Ectodermal cell (in vitro differentiated cells): ENCODE data around the gene FAM117B. TPM values are rescaled to one million over a fixed set of nuclear protein-coding genes. Genes with fewer than 3 reads are reported as not detected.

Experiments
- H3K27ac ChIP-seq: 2 replicates; pipeline ENCODE4 v1.7.0; 2013; ENCODE audit warnings: mild to moderate bottlenecking, low read depth, low read length; ENCODE audit not compliant: insufficient read depth, poor library complexity, severe bottlenecking
- H3K27me3 ChIP-seq: 2 replicates; pipeline ENCODE4 v1.7.0; 2013; ENCODE audit warnings: mild to moderate bottlenecking, low read length; ENCODE audit not compliant: insufficient read depth, control insufficient read depth, poor library complexity, severe bottlenecking
- H3K36me3 ChIP-seq: one replicate; pipeline ENCODE4 v1.7.0; 2013; ENCODE audit warnings: low read length; ENCODE audit not compliant: control insufficient read depth, insufficient read depth
- H3K4me1 ChIP-seq: one replicate; pipeline ENCODE4 v1.7.0; 2013; ENCODE audit warnings: low read length; ENCODE audit not compliant: control insufficient read depth, insufficient read depth
- H3K4me3 ChIP-seq: 2 replicates; pipeline ENCODE4 v1.7.0; 2013; ENCODE audit warnings: low read depth, low read length, control low read depth; ENCODE audit not compliant: insufficient read depth
- H3K9me3 ChIP-seq: 2 replicates; pipeline ENCODE4 v1.7.0; 2013; ENCODE audit warnings: mild to moderate bottlenecking, low read length, moderate library complexity; ENCODE audit not compliant: control insufficient read depth
- WGBS, 2 experiments: methylation state at CpG; one replicate each; pipeline ENCODE4 v1.1.7; 2013; ENCODE audit warnings: missing lambda C conversion rate in 2 of 2; 5-methylcytosine and 5-hydroxymethylcytosine counted together
- polyA plus RNA-seq, 4 experiments: library from polyadenylated mRNA; stranded (reverse); fragments of 50-300 nt; gene quantifications; one replicate each; pipeline ENCODE4 v1.2.3, GENCODE V29; 2013

Gene FAM117B
- 23.3 TPM for polyA plus RNA-seq (2013, experiment 1 of 4)
- 26.8 TPM for polyA plus RNA-seq (2013, experiment 2 of 4)
- 14.6 TPM for polyA plus RNA-seq (2013, experiment 3 of 4)
- 17.1 TPM for polyA plus RNA-seq (2013, experiment 4 of 4)

- Histone ChIP-seq H3K9me3 (no peaks in the 10 kb centered on the region), H3K4me1 (no peaks in the 10 kb centered on the region), H3K36me3 (no peaks in the 10 kb centered on the region), H3K27ac (peak within 1 kb of the TSS; percentile 90), H3K27me3 (no peaks in the 10 kb centered on the region), H3K4me3 (peak within 1 kb of the TSS; percentile 92)
- WGBS, 2 experiments: 0 to 1% methylated on average over 80 of the region's 80 CpGs
Measured at GRCh38 chr2:202634556-202635427, at the start of gene FAM117B. Gene FAM117B (plus strand): TSS chr2:202634969. CDS start chr2:202635188, 219 bp downstream.

- no peak overlapping the region for H3K4me3 ChIP-seq
- H3K36me3 ChIP-seq: no peaks in the 10 kb centered on the region
- H3K4me1 ChIP-seq: no peaks in the 10 kb centered on the region
- no peak overlapping the region for H3K27ac ChIP-seq
- no peaks in the 10 kb centered on the region for H3K27me3 ChIP-seq
- H3K9me3 ChIP-seq: no peaks in the 10 kb centered on the region
- WGBS, 2 experiments: 41 to 45% methylated on average over 16 to 17 of the region's 17 CpGs
Measured at GRCh38 chr2:202588647-202589581, 45.9 kb upstream of the FAM117B start.

- no peak overlapping the region for H3K27ac ChIP-seq
- 86 to 88% methylated on average over 4 of the region's 4 CpGs for WGBS, 2 experiments
- H3K27me3 ChIP-seq: no peaks in the 10 kb centered on the region
Measured at GRCh38 chr2:202589582-202589949, 45.2 kb upstream of the FAM117B start.

GRCh38 chr2:202592566-202592965, 42.2 kb upstream of the FAM117B start:
- no peaks in the 10 kb centered on the region for H3K27me3 ChIP-seq
- 88 to 97% methylated on average over 2 of the region's 2 CpGs for WGBS, 2 experiments
- H3K36me3 ChIP-seq: no peaks in the 10 kb centered on the region
- H3K9me3 ChIP-seq: no peaks in the 10 kb centered on the region
- no peaks in the 10 kb centered on the region for H3K4me1 ChIP-seq
- no peak overlapping the region for H3K27ac ChIP-seq
- H3K4me3 ChIP-seq: no peak overlapping the region

More at GRCh38 chr2:202589582-202589949, 45.2 kb upstream of the FAM117B start:
- Histone ChIP-seq H3K4me3 (no peak overlapping the region), H3K36me3 (no peaks in the 10 kb centered on the region), H3K4me1 (no peaks in the 10 kb centered on the region), H3K9me3 (no peaks in the 10 kb centered on the region)

GRCh38 chr2:202599105-202599504, 35.7 kb upstream of the FAM117B start:
- 95 to 99% methylated on average over 2 of the region's 2 CpGs for WGBS, 2 experiments
- Histone ChIP-seq H3K4me3 (no peak overlapping the region), H3K27ac (no peak overlapping the region), H3K27me3 (no peaks in the 10 kb centered on the region), H3K9me3 (no peaks in the 10 kb centered on the region), H3K36me3 (no peaks in the 10 kb centered on the region), H3K4me1 (no peaks in the 10 kb centered on the region)

- Histone ChIP-seq H3K4me3 (no peak overlapping the region), H3K27me3 (no peaks in the 10 kb centered on the region), H3K36me3 (no peaks in the 10 kb centered on the region), H3K27ac (no peak overlapping the region), H3K9me3 (no peaks in the 10 kb centered on the region), H3K4me1 (no peaks in the 10 kb centered on the region)
- WGBS, 2 experiments: 93 to 97% methylated on average over 4 of the region's 4 CpGs
Measured at GRCh38 chr2:202599911-202600310, 34.9 kb upstream of the FAM117B start.

GRCh38 chr2:202604699-202605098, 30.1 kb upstream of the FAM117B start:
- Histone ChIP-seq H3K4me3 (no peak overlapping the region), H3K36me3 (no peaks in the 10 kb centered on the region), H3K27ac (no peak overlapping the region), H3K9me3 (no peaks in the 10 kb centered on the region), H3K27me3 (no peaks in the 10 kb centered on the region), H3K4me1 (peaks cover 2% of the 10 kb centered on the region)
- 95 to 98% methylated on average over 4 of the region's 4 CpGs for WGBS, 2 experiments

GRCh38 chr2:202605174-202605573, 29.6 kb upstream of the FAM117B start:
- peaks cover 7% of the 10 kb centered on the region for H3K4me1 ChIP-seq
- H3K27me3 ChIP-seq: no peaks in the 10 kb centered on the region
- WGBS, 2 experiments: 100% methylated on average over 1 of the region's 1 CpG; no CpG with 5 or more reads in 1 of the 2 experiments
- H3K36me3 ChIP-seq: no peaks in the 10 kb centered on the region
- H3K9me3 ChIP-seq: no peaks in the 10 kb centered on the region
- H3K27ac ChIP-seq: no peak overlapping the region
- no peak overlapping the region for H3K4me3 ChIP-seq

GRCh38 chr2:202608142-202608852, 26.5 kb upstream of the FAM117B start:
- peaks cover 7% of the 10 kb centered on the region for H3K4me1 ChIP-seq
- H3K4me3 ChIP-seq: no peak overlapping the region
- H3K27me3 ChIP-seq: no peaks in the 10 kb centered on the region
- WGBS, 2 experiments: 97 to 100% methylated on average over 2 of the region's 2 CpGs
- no peaks in the 10 kb centered on the region for H3K9me3 ChIP-seq
- no peak overlapping the region for H3K27ac ChIP-seq
- no peaks in the 10 kb centered on the region for H3K36me3 ChIP-seq
